Endothelial cell of umbilical vein (primary cell): ENCODE data around the gene C4BPA. TPM values are rescaled to one million over a fixed set of nuclear protein-coding genes. Genes with fewer than 3 reads are reported as not detected.

Source experiments
- BruUV-seq: library from RNA; stranded (reverse); fragments of 400-500 nt; replicated peaks from 2 replicates; lab custom pipeline; 2021; lab: Mats Ljungman, UMichigan
- CTCF ChIA-PET: fragments of 300-600, 350-600 bp; sonication (Branson Sonifier 250); formaldehyde crosslinking; loops from one replicate; lab custom pipeline; 2021; ENCODE audit warnings: antibody characterized with exemption, inconsistent platforms; lab: Charles Lee
- POLR2A ChIA-PET: fragments of 300-600, 350-600 bp; sonication (Branson Sonifier 250); formaldehyde crosslinking; loops from one replicate; lab custom pipeline; 2021; ENCODE audit warnings: antibody characterized with exemption, inconsistent platforms; lab: Charles Lee
- DNase-seq: peaks from one replicate; pipeline ENCODE4 v3.0.0-alpha.2; 2011; ENCODE audit warnings: low read depth, low spot score
- FAIRE-seq: peaks from 2 replicates; lab custom pipeline; 2011; peaks lifted over from hg19 to GRCh38; lab: Jason Lieb, UNC
- H2AFZ ChIP-seq: 2 replicates; pipeline ENCODE4 v1.6.0; 2012; ENCODE audit warnings: low read depth, low read length, control low read depth, inconsistent platforms
- H3K27ac ChIP-seq: 2 replicates; pipeline ENCODE4 v1.5.1; 2011; ENCODE audit warnings: low read depth, mild to moderate bottlenecking, control low read depth, low read length, moderate library complexity; ENCODE audit not compliant: insufficient read depth
- H3K27me3 ChIP-seq, 2 experiments: 2 replicates each; pipeline versions ENCODE4 v1.6.0 to v1.6.1; 2011; ENCODE audit warnings: low read length in 2 of 2, mixed read lengths in 1 of 2; ENCODE audit not compliant: control insufficient read depth in 2 of 2, insufficient read depth in 2 of 2
- H3K36me3 ChIP-seq, 2 experiments: 2 replicates in 1 of 2; 3 replicates in 1 of 2; pipeline ENCODE4 v1.5.1; 2011; ENCODE audit warnings: low read length in 2 of 2, mild to moderate bottlenecking in 1 of 2, moderate library complexity in 1 of 2; ENCODE audit not compliant: control insufficient read depth in 2 of 2, insufficient read depth in 2 of 2; ENCODE audit errors: extremely low read depth in 1 of 2
- H3K4me1 ChIP-seq: 3 replicates; pipeline ENCODE4 v1.5.1; 2011; ENCODE audit warnings: mild to moderate bottlenecking, low read length; ENCODE audit not compliant: control insufficient read depth, insufficient read depth; ENCODE audit errors: extremely low read depth
- H3K4me2 ChIP-seq: 2 replicates; pipeline ENCODE4 v1.6.1; 2011; ENCODE audit warnings: low read length, control low read depth, mixed read lengths; ENCODE audit not compliant: insufficient read depth
- H3K4me3 ChIP-seq, 3 experiments: fragments of 200-600 bp in 1 of 3; sonication (generic), shearing (Covaris generic) in 1 of 3; replicated peaks in 1 of 3; 2 replicates each; pipeline ENCODE4 v1.5.1; 2011 to 2016; ENCODE audit warnings: control low read depth in 3 of 3, low read length in 3 of 3, mild to moderate bottlenecking in 2 of 3, inconsistent platforms in 1 of 3, low read depth in 1 of 3, moderate library complexity in 1 of 3; ENCODE audit not compliant: insufficient read depth in 1 of 3
- H3K79me2 ChIP-seq: 2 replicates; pipeline ENCODE4 v1.6.0; 2012; ENCODE audit warnings: low read length, inconsistent platforms; ENCODE audit not compliant: control insufficient read depth, insufficient read depth
- H3K9ac ChIP-seq: replicated peaks from 2 replicates; pipeline ENCODE3; 2011; ENCODE audit warnings: low read length, control low read depth; ENCODE audit not compliant: insufficient read depth; ENCODE audit errors: extremely low read depth
- H3K9me1 ChIP-seq: replicated peaks from 3 replicates; pipeline ENCODE4 v1.6.0; 2011; ENCODE audit warnings: mild to moderate bottlenecking, low read length; ENCODE audit not compliant: control insufficient read depth, insufficient read depth; ENCODE audit errors: extremely low read depth
- H3K9me3 ChIP-seq: replicated peaks from 2 replicates; pipeline ENCODE4 v1.5.1; 2012; ENCODE audit warnings: low read length, inconsistent platforms; ENCODE audit not compliant: control insufficient read depth, insufficient read depth
- H4K20me1 ChIP-seq: replicated peaks from 2 replicates; pipeline ENCODE3; 2011; ENCODE audit warnings: mild to moderate bottlenecking, low read length; ENCODE audit not compliant: control insufficient read depth, insufficient read depth; ENCODE audit errors: extremely low read depth
- CTCF ChIP-seq, 2 donors: IDR thresholded peaks; 1 replicate in 1 of 2; 2 replicates in 1 of 2; pipeline ENCODE4 v1.5.1; 2011; ENCODE audit warnings: low read length in 2 of 2, mild to moderate bottlenecking in 2 of 2, moderate library complexity in 2 of 2, control low read depth in 1 of 2, inconsistent platforms in 1 of 2, low read depth in 1 of 2; ENCODE audit not compliant: insufficient read depth in 1 of 2; ENCODE audit errors: extremely low read depth in 1 of 2
- EZH2 ChIP-seq: IDR thresholded peaks from 2 replicates; pipeline ENCODE4 v1.6.1; 2012; ENCODE audit warnings: borderline replicate concordance, low read depth, mild to moderate bottlenecking, moderate library complexity, low read length, inconsistent platforms; ENCODE audit not compliant: severe bottlenecking
- FOS ChIP-seq: IDR thresholded peaks from 2 replicates; pipeline ENCODE4 v1.6.1; 2011; ENCODE audit warnings: mild to moderate bottlenecking, low read length, moderate library complexity, borderline replicate concordance; ENCODE audit not compliant: insufficient read depth
- GATA2 ChIP-seq: IDR thresholded peaks from 2 replicates; pipeline ENCODE4 v1.7.0; 2011; ENCODE audit warnings: low read depth, mild to moderate bottlenecking, moderate library complexity, mixed read lengths, low read length; ENCODE audit not compliant: insufficient read length, insufficient read depth
- JUN ChIP-seq: IDR thresholded peaks from 2 replicates; pipeline ENCODE4 v1.6.1; 2011; ENCODE audit warnings: borderline replicate concordance, low read depth; ENCODE audit not compliant: insufficient read length, insufficient read depth
- MYC ChIP-seq: IDR thresholded peaks from one replicate; pipeline ENCODE4 v1.6.1; 2011; ENCODE audit warnings: mild to moderate bottlenecking, low read depth, low read length
- POLR2A ChIP-seq: IDR thresholded peaks from 2 replicates; pipeline ENCODE4 v1.6.1; 2012; ENCODE audit warnings: low read depth, mild to moderate bottlenecking, control low read depth, low read length
- POLR2AphosphoS5 ChIP-seq: IDR thresholded peaks from 2 replicates; pipeline ENCODE4 v1.6.1; 2012; ENCODE audit warnings: low read depth, mild to moderate bottlenecking, control low read depth, low read length, moderate library complexity; ENCODE audit not compliant: insufficient read depth
- dilution Hi-C: fragments of 300-500 bp; cut with MboI; formaldehyde crosslinking; loops from one replicate; pipeline ENCODE4 v1.15.0; 2019; ENCODE audit warnings: low sequenced_read_pairs; ENCODE audit not compliant: extremely low pct_ligation_motif_present
- intact Hi-C: fragments of 100-400 bp; cut with micrococcal nuclease; formaldehyde crosslinking; loops from one replicate; pipeline ENCODE4 v1.10.0; 2022
- polyA plus RNA-seq, 4 experiments: library from polyadenylated mRNA; depleted of rRNA in 3 of 4; stranded (reverse) in 3 of 4; unstranded in 1 of 4; fragments of >200 nt; gene quantifications; 2 replicates each; pipeline versions ENCODE4 v1.2.1 to v1.2.3, GENCODE V29; 2011 to 2012; ENCODE audit warnings: missing spikeins in 1 of 4
- total RNA-seq: library from RNA; stranded (reverse); gene quantifications from 2 replicates; pipeline ENCODE4 v1.2.3, GENCODE V29; 2021
- TF ChIP-seq, protein P1 (sequence below): IDR thresholded peaks from 2 replicates; pipeline ENCODE4 v1.6.1; 2011; ENCODE audit not compliant: insufficient read depth, insufficient read length

Gene C4BPA
- total and polyA plus RNA-seq, 2 donors (not counting 3 experiments of a cell fraction or from before 2014, with no cell fraction given): not detected

- Histone ChIP-seq H4K20me1 (no peaks in the 10 kb centered on the region), H3K36me3 (no peaks in the 10 kb centered on the region), H3K4me2 (no peak overlapping the region), H3K9me1 (no peaks in the 10 kb centered on the region), H3K27ac (no peak overlapping the region), H3K27me3 (peaks cover 3% of the 10 kb centered on the region in 2 experiments), H3K4me1 (no peaks in the 10 kb centered on the region), H2AFZ (no peak overlapping the region), H3K4me3 (no peak overlapping the region), H3K79me2 (no peaks in the 10 kb centered on the region), H3K9me3 (no peaks in the 10 kb centered on the region), H3K9ac (no peak overlapping the region)
- no TSS peak for BruUV-seq
- TF ChIP-seq POLR2AphosphoS5 (no peak), MYC (no peak), JUN (no peak), CTCF (IDR thresholded peaks at IDR 0.05; ENCODE audit: extremely low read depth in 1 of 2, insufficient read depth in 1 of 2, low read depth in 1 of 2, low read length in 2 of 2) (no peak), EZH2 (no peak), POLR2A (no peak), FOS (no peak), GATA2 (no peak)
- TF ChIP-seq, protein P1, sequence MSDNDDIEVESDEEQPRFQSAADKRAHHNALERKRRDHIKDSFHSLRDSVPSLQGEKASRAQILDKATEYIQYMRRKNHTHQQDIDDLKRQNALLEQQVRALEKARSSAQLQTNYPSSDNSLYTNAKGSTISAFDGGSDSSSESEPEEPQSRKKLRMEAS: no peak
- POLR2A ChIA-PET: no interaction called here
- dilution Hi-C loops: no loop called here
- no peak for FAIRE-seq
- intact Hi-C loops: no loop called here
- CTCF ChIA-PET: interaction anchor here (1.4 to 3.1 kb wide), 2 partner anchors 14 to 307 kb away, joined by 5 to 15 read pairs; no protein-coding TSS in a partner anchor
- no peak for DNase-seq
These were observed 6.1 kb upstream of the C4BPA start for GRCh38 chr1:207097871-207098324.
